Ammon's horn (tissue), 1 donor: ENCODE measurements around the gene RRP7A.
A peak's percentile ranks its signal among the peaks of the same experiment; 100 is the strongest.
"Not testable (repeated sequence)": the region's sequence is repeated elsewhere in the genome, so short reads cannot be mapped to it uniquely, and the experiment has no call there.

Experiments
- DNase-seq: peaks from one replicate; pipeline ENCODE4 v3.0.0-alpha.2; 2016; ENCODE audit warnings: low spot score

The RRP7A gene

DNA sequence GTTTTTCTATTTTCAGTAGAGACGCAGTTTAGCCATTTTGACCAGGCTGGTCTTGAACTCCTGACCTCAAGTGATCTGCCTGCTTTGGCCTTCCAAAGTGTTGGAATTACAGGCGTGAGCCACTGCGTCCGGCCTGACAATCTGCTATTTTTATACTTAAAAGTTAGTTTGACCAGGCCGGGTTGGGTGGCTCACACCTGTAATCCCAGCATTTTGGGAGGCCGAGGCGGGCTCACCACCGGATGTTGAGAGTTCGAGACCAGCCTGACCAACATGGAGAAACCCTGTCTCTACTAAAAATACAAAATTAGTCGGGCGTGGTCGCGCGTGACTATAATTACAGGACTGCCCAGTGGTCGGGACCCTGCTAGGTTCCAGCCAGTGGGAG lies 19.8 kb downstream of the RRP7A start:
- not testable (repeated sequence) for DNase-seq

DNA sequence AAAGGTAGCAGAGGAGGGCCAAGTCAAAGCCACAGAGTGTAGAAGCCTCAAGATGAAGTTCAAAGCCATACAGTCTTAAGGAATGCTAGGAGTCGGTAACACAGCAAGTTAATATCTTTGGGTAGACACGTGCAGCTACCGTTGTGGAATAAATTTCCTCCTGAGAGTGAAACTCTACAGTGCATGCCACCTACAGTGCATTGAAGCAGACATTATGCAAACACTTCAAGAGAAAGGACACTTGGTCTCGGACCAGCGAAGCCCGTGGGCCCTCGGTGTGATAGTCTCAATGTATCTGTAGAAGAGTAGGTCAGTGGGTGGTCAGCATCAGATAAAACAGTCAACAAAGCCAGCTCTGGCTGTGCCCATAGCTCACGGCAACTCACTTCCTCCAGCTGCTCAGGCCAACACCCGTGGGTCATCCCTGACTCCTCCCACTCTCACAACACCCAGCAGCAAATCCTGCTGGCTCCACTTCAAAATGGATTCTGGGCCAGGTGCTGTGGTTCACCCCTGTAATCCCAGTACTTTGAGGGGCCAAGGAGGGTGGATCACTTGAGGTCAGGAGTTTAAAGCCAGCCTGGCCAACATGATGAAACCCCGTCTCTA lies 24.0 kb downstream of the RRP7A start:
- not testable (repeated sequence) for DNase-seq

GRCh38 chr22:42493393-42493792 lies 26.2 kb downstream of the RRP7A start:
- DNase-seq: no peak

DNA sequence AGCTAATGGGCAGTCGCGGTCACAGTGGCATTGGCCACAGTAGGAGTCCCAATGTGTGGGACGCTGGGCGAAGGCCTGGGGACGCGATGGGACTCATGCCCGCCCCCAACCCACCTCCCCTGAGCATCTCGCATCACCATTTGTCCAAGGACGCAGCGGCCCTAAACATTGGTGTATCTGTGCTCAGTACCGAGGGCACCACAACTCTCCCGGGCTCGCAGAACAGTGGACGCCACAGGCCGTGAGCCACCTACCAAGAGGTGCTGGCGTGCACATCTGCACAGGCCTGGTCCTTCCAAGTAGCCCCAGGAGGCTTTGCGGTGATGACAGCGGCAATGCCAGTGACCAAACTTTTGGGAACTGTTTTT lies 27.3 kb downstream of the RRP7A start:
- DNase-seq: no peak

- DNase-seq: no peak
Observed at GRCh38 chr22:42490243-42490832, 29.3 kb downstream of the RRP7A start.

- no peak for DNase-seq
Observed at GRCh38 chr22:42489000-42489399, 30.6 kb downstream of the RRP7A start.

GRCh38 chr22:42484506-42484905 lies 35.1 kb downstream of the RRP7A start:
- DNase-seq: no peak

DNA sequence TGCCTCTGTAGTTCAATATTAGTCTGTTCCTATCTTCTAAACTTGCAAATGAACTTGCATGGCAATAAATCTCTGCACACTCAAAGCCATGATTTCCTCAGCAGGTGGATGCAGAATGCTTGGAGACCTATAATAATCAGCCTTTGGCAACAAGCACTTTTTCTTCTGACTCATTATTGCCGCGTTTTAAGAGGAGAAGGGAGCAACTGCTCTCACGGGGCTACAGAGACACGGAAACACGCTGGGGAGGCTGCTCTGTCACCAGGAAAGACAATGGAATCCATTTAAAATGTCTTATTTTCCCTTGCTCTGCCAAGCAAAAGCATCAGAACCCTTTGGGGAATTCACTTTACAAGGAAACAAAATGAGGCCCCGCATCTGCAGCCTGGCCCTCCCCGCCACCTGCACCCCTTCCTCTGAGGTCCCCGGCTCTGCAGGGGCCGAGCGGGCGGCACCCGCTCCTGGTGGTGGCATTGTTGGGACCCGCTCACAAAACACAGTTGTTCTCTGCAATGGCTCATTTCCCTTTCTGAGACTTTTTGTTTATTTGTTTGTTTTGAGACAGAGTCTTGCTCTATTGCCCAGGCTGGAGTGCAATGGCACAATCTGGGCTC lies 35.9 kb downstream of the RRP7A start:
- DNase-seq: not testable (repeated sequence)

- DNase-seq: no peak
Observed at GRCh38 chr22:42475122-42475521, 44.5 kb downstream of the RRP7A start.

GRCh38 chr22:42473484-42474193 lies 46.0 kb downstream of the RRP7A start:
- DNase-seq: peak; percentile 49

DNA sequence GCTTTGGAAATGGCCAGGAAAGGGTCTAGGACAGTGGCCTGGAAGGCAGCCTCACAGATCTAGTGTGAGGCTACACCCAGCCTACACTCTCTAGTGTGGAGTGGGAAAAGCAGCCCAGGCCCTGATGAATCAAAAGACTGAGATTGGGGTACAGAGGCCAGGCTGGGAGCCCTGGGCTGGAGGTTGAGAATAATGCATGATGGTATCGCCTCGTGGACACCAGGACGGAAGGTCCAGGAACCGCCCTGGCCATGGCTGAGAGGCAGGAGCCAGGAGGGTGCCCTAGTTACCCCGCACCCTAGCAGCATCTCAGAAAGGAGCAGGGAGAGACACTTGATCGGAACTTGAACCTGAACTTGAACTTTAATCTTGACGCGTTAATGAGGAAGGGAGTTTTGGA lies 46.9 kb downstream of the RRP7A start:
- no peak for DNase-seq

GRCh38 chr22:42471441-42471840 lies 48.2 kb downstream of the RRP7A start:
- no peak for DNase-seq

GRCh38 chr22:42470366-42471082 lies 49.1 kb downstream of the RRP7A start:
- no peak for DNase-seq

- no peak for DNase-seq
Observed at GRCh38 chr22:42468841-42469240, 50.8 kb downstream of the RRP7A start.

GRCh38 chr22:42462016-42462415 lies 57.6 kb downstream of the RRP7A start:
- no peak for DNase-seq

DNA sequence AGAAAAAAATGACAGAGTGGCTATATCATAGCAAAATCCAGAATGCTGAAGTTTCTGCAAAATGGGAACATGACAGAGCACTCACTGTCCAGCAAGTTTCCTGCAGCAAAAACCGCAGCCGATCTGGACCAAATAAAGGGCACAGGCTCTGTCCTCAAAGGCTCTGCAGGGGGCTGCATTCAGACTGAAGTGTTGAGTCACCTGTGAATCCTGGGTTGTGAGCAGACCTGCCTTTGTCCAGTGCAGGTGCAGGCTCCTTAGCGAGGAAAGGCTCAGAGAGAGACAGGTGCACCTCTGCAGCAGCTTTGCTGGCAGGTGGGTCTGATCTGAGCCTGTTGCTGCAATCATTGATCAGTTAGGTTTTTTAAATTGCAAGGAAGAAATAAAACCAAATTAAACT lies 58.1 kb downstream of the RRP7A start:
- DNase-seq: no peak
